Lung (tissue), 12 donors: Measurements from ENCODE around the gene DIDO1. TPM values are rescaled to one million over a fixed set of nuclear protein-coding genes. Genes with fewer than 3 reads are reported as not detected.

Experiments
- ATAC-seq: fragments of 200-7000 bp; cut with Tn5 transposase; one replicate; pipeline ENCODE4 v1.9.1; 2020; ENCODE audit warnings: moderate number of reproducible peaks; ENCODE audit not compliant: insufficient read depth, low FRiP score
- DNase-seq, 3 donors: peaks; one replicate each; pipeline ENCODE4 v3.0.0-alpha.2; 2013 to 2017
- H3K27ac ChIP-seq, 2 donors: one replicate each; pipeline ENCODE4 v1.5.1; 2013; ENCODE audit warnings: mild to moderate bottlenecking in 2 of 2, moderate library complexity in 2 of 2, control low read depth in 1 of 2, inconsistent platforms in 1 of 2, low read depth in 1 of 2, low read length in 1 of 2
- H3K27me3 ChIP-seq, 3 donors: one replicate each; pipeline ENCODE4 v1.5.1; 2013; ENCODE audit warnings: low read length in 2 of 3; ENCODE audit not compliant: control insufficient read depth in 3 of 3, insufficient read depth in 3 of 3
- H3K36me3 ChIP-seq, 4 donors: one replicate each; pipeline ENCODE4 v1.5.1; 2013; ENCODE audit warnings: low read length in 4 of 4, mild to moderate bottlenecking in 1 of 4, moderate library complexity in 1 of 4; ENCODE audit not compliant: control insufficient read depth in 4 of 4, insufficient read depth in 4 of 4
- H3K4me1 ChIP-seq, 5 donors: one replicate each; pipeline ENCODE4 v1.5.1; 2013; ENCODE audit warnings: low read length in 5 of 5, mild to moderate bottlenecking in 2 of 5, moderate library complexity in 1 of 5; ENCODE audit not compliant: control insufficient read depth in 5 of 5, insufficient read depth in 5 of 5
- H3K4me3 ChIP-seq: one replicate; pipeline ENCODE4 v1.5.1; 2013; ENCODE audit warnings: mild to moderate bottlenecking, control low read depth, moderate library complexity
- H3K9ac ChIP-seq, 2 donors: one replicate each; pipeline ENCODE4 v1.5.1; 2013; ENCODE audit warnings: low read length in 2 of 2, control low read depth in 1 of 2; ENCODE audit not compliant: insufficient read depth in 1 of 2
- H3K9me3 ChIP-seq, 4 donors: one replicate each; pipeline ENCODE4 v1.5.1; 2013; ENCODE audit warnings: low read length in 3 of 4, mild to moderate bottlenecking in 1 of 4, moderate library complexity in 1 of 4; ENCODE audit not compliant: control insufficient read depth in 4 of 4, insufficient read depth in 3 of 4
- WGBS, 2 donors: extraction: QIAGEN DNeasy Blood & Tissue Kit; methylation state at CpG; one replicate each; pipeline ENCODE4 v1.1.7; 2013; 5-methylcytosine and 5-hydroxymethylcytosine counted together
- polyA plus RNA-seq, 2 donors: library from polyadenylated mRNA; stranded (reverse); fragments of 200-250 nt; gene quantifications; one replicate each; pipeline ENCODE4 v1.2.1, GENCODE V29; 2013
- total RNA-seq, 2 donors: library from RNA; depleted of rRNA in 1 of 2; stranded (reverse); fragments of >200 nt in 1 of 2; gene quantifications; one replicate each; pipeline ENCODE4 v1.2.1, GENCODE V29; 2014 to 2021
- TF ChIP-seq, protein P1 (sequence below): IDR thresholded peaks from 2 replicates; pipeline ENCODE4 v1.5.1; 2012; ENCODE audit warnings: mild to moderate bottlenecking; ENCODE audit errors: control extremely low read depth, extremely low read depth
- donor health status: control.
- donor health status: control.
- donor health status: Bipolar disorder and iron deficiency.
- donor health status: healthy.
- donor health status: DM: yes; HTN: yes; CAD: no.

Gene DIDO1
- total and polyA plus RNA-seq, 4 donors: 19.6 to 71.2 (median 35.8) TPM

DNA sequence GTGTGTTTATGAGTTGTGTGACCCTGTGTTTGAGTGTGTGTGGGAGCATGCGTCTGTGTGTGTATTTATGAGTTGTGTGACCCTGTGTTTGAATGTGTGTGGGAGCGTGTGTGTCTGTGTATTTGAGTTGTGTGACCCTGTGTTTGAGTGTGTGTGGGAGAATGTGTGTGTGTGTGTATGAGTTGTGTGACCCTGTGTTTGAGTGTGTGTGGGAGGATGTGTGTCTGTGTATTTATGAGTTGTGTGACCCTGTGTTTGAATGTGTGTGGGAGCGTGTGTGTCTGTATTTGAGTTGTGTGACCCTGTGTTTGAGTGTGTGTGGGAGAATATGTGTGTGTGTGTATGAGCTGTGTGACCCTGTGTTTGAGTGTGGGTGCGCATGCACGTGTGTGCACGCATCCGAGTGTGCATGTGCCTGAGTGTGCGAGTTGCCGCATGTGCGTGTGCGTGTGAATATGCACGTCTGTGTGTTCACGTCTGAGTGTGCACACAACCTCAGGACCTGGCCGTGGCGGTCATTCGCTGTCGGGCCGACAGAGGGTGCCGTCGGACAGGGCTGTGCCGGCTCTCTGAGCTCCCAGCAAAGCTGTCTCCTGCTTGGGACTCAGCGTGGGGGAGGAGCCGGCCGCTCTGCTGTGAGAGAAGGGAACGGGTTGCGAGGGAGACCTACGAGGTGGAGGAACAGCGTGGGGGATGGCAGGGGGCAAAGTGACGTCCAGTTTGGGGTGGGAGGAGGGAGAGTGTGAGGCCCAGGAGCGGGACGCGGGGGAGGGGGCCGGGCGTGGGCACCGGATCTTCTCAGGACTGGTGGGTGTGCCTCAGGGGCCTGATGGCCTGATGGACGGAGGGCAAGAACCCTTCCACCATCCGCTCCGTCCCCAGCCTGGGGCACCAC, 45.9 kb upstream of the DIDO1 start:
- TF ChIP-seq, protein P1, sequence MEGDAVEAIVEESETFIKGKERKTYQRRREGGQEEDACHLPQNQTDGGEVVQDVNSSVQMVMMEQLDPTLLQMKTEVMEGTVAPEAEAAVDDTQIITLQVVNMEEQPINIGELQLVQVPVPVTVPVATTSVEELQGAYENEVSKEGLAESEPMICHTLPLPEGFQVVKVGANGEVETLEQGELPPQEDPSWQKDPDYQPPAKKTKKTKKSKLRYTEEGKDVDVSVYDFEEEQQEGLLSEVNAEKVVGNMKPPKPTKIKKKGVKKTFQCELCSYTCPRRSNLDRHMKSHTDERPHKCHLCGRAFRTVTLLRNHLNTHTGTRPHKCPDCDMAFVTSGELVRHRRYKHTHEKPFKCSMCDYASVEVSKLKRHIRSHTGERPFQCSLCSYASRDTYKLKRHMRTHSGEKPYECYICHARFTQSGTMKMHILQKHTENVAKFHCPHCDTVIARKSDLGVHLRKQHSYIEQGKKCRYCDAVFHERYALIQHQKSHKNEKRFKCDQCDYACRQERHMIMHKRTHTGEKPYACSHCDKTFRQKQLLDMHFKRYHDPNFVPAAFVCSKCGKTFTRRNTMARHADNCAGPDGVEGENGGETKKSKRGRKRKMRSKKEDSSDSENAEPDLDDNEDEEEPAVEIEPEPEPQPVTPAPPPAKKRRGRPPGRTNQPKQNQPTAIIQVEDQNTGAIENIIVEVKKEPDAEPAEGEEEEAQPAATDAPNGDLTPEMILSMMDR: peak; percentile 78
- 4% methylated on average over 32 to 38 of the region's 38 CpGs for WGBS, 2 donors
- Histone ChIP-seq H3K4me3 (no peak overlapping the region), H3K36me3 (no peaks in the 10 kb centered on the region), H3K9me3 (no peaks in the 10 kb centered on the region), H3K4me1 (peaks cover 0 to 3% (median 0%) of the 10 kb centered on the region in 5 donors), H3K27me3 (peaks cover 0 to 45% (median 35%) of the 10 kb centered on the region in 3 donors), H3K9ac (no peak overlapping the region), H3K27ac (no peak overlapping the region)
- ATAC-seq (peak; percentile 81), DNase-seq (peak; percentile 79 to 88 (median 86))

DNA sequence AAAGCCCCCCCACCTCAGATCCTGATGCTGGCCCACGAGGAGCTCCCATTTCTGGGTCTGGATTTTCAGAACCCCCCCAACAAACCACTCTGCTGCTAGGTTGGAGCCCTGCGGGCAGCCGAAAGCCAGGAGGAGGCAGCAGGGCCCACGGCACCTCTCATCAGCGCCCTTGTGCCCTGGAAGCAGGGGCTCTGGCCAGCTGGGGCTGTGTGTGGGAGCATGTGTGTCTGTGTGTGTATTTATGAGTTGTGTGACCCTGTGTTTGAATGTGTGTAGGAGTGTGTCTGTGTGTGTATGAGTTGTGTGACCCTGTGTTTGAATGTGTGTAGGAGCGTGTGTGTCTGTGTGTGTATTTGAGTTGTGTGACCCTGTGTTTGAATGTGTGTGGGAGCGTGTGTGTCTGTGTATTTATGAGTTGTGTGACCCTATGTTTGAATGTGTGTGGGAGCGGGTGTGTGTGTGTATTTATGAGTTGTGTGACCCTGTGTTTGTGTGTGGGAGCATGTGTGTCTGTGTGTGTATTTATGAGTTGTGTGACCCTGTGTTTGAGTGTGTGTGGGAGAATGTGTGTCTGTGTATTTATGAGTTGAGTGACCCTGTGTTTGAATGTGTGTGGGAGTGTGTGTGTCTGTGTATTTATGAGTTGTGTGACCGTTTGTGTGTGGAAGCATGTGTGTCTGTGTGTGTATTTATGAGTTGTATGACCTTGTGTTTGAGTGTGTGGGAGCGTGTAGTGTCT, 45.1 kb upstream of the DIDO1 start:
- H3K36me3 ChIP-seq: no peaks in the 10 kb centered on the region
- ATAC-seq (no peak), DNase-seq (no peak)

DNA sequence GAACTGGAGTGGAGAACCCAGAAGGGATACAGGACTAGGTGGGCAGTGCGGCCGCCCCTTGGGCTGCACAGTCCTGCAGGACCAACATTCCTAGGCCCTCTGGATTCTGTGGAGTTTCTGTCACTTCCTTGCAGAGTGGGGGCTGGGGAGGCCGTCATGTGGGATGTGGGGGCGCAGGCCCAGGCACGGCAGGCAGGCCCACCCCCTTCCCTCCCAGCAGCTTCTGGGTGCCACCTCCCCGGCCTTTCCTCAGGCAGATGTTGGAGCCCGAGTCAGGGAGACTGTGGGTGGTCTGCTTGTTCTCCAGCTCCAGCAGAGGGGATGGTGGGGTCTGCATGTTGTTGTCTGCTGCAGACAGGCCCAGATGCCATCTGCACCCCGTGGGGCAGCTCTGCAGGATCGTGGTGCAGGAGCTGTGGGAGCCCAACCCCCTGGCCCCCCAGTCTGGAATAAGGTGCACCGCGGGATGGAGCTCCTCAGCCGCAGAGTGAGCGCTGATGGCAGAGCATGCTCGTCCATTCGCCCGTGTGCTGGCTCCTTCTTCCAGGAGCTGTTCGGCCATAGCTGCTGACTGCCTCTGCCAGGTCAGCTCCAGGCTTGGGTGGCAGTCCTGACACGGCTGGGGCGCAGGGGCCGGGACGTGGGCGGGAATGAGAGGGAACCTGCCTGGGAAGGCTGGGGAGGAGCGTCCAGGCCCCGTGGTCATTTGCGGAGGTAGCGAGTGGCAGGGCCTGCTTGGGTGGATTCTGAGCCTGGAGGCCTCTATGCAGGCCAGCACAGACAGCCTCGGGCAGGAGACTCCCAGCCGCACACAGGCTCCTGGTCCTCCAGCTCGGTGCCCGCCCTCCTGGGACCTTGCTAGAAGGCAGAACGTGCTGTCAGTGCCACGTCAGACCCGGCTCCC, 44.3 kb upstream of the DIDO1 start:
- H3K36me3 ChIP-seq: no peaks in the 10 kb centered on the region
- H3K4me1 ChIP-seq: peaks cover 0 to 3% (median 0%) of the 10 kb centered on the region in 5 donors
- H3K9me3 ChIP-seq: no peaks in the 10 kb centered on the region
- ATAC-seq (no peak), DNase-seq (no peak)
- TF ChIP-seq, protein P1: no peak
- no peak overlapping the region for H3K9ac ChIP-seq
- H3K27me3 ChIP-seq: peaks cover 0 to 30% (median 27%) of the 10 kb centered on the region in 3 donors
- no peak overlapping the region for H3K4me3 ChIP-seq
- WGBS, 2 donors: 41 to 52% methylated on average over 33 of the region's 33 CpGs
- no peak overlapping the region for H3K27ac ChIP-seq

More for the DNA sequence above, 45.1 kb upstream of the DIDO1 start:
- Histone ChIP-seq H3K4me1 (peaks cover 0 to 3% (median 0%) of the 10 kb centered on the region in 5 donors), H3K9me3 (no peaks in the 10 kb centered on the region), H3K4me3 (no peak overlapping the region), H3K9ac (no peak overlapping the region), H3K27me3 (peaks cover 0 to 38% (median 31%) of the 10 kb centered on the region in 3 donors), H3K27ac (no peak overlapping the region)
- TF ChIP-seq, protein P1: no peak
- WGBS, 2 donors: 72 to 87% methylated on average over 10 of the region's 10 CpGs
